ENCODE measurements around the gene GNAQ.

Gene GNAQ

GRCh38 chr9:78005231-78006002 lies 26.2 kb downstream of the GNAQ start:
- H2AFZ ChIP-seq (ENCODE audit: low read depth, low read length) = no peak overlapping the region
- 85% methylated on average over 8 of the region's 9 CpGs for WGBS
- H3K27ac ChIP-seq (ENCODE audit: low read length, poor library complexity, severe bottlenecking) = no peak overlapping the region
- no peak overlapping the region for H3K14ac ChIP-seq (ENCODE audit: low read length in 2 of 2)
- no peak overlapping the region for H3K18ac ChIP-seq (ENCODE audit: low read depth in 1 of 2, low read length in 2 of 2)
- no peak overlapping the region for H2BK15ac ChIP-seq (ENCODE audit: low read depth, poor library complexity, severe bottlenecking)
- H4K8ac ChIP-seq (ENCODE audit: low read length) = no peak overlapping the region
- H3K4me2 ChIP-seq (ENCODE audit: low read length, poor library complexity, severe bottlenecking) = no peak overlapping the region
- H3K27me3 ChIP-seq (ENCODE audit: control insufficient read depth in 1 of 2, insufficient read depth in 1 of 2, low read length in 2 of 2) = no peaks in the 10 kb centered on the region
- peaks cover 27% of the 10 kb centered on the region for H3K79me1 ChIP-seq (replicated peaks; ENCODE audit: low read length, poor library complexity, severe bottlenecking)
- H3K4me1 ChIP-seq (ENCODE audit: control insufficient read depth, insufficient read depth, low read depth, low read length) = peaks cover 6% of the 10 kb centered on the region
- H2BK12ac ChIP-seq (ENCODE audit: low read length in 2 of 2) = no peak overlapping the region
- no peak overlapping the region for H2BK120ac ChIP-seq (ENCODE audit: low read depth, low read length)
- no peak for DNase-seq
- no peaks in the 10 kb centered on the region for H3K9me3 ChIP-seq (ENCODE audit: control insufficient read depth, low read length)
- H3K36me3 ChIP-seq (ENCODE audit: control insufficient read depth in 1 of 2, insufficient read depth in 2 of 2, low read depth in 1 of 2, low read length in 2 of 2) = no peaks in the 10 kb centered on the region
- H3K9ac ChIP-seq (ENCODE audit: low read length) = no peak overlapping the region
- no peak overlapping the region for H3K4ac ChIP-seq (ENCODE audit: low read depth in 1 of 2, low read length in 2 of 2)
- no peak overlapping the region for H3K4me3 ChIP-seq (ENCODE audit: insufficient read depth in 1 of 2, low read depth in 1 of 2, low read length in 2 of 2)
- no peak overlapping the region for H2AK5ac ChIP-seq (ENCODE audit: low read length, severe bottlenecking)
- no peak overlapping the region for H3K23ac ChIP-seq (ENCODE audit: low read length in 2 of 2)
- H2BK5ac ChIP-seq (ENCODE audit: low read depth, low read length, poor library complexity, severe bottlenecking) = no peak overlapping the region
- H4K91ac ChIP-seq (ENCODE audit: low read length) = no peak overlapping the region

DNA sequence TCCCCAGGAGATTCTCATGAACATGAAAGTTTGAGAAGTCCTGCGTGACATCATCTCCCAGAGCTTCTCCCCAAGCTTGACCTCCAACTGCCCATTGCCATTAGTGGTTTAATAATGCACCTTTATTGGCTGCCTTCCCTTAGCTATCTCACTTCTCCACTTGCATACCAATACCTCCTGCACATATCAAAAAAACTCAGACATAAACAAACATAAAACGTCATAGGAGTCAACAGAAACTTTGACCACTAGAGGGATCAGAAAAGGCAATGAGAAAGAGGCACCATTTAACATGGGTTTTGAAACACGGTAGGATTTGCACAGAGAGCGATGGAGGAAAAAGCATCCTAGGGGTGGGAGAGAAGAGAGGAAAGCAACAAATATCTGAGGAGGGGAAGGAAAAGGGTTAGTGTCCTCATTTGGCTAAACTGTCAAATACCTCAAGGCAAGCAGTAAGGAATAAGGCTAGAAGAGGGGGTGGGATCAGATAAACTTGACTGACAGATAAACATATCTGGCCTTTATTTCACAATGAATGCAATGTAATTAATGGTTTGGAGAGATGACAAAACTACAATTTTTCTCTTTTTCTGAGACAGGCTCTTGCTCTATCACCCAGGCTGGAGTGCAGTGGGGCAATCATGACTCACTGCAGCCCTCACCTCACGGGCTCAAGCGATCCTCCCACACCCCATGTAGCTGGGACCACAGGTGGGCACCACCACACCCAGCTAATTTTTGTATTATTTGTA lies 27.0 kb downstream of the GNAQ start:
- Histone ChIP-seq H3K4ac (ENCODE audit: low read depth in 1 of 2, low read length in 2 of 2) (no peak overlapping the region), H3K27ac (ENCODE audit: low read length, poor library complexity, severe bottlenecking) (no peak overlapping the region), H3K79me1 (replicated peaks; ENCODE audit: low read length, poor library complexity, severe bottlenecking) (peaks cover 25% of the 10 kb centered on the region), H4K91ac (ENCODE audit: low read length) (peak overlapping the region; percentile 15), H3K36me3 (ENCODE audit: control insufficient read depth in 1 of 2, insufficient read depth in 2 of 2, low read depth in 1 of 2, low read length in 2 of 2) (no peaks in the 10 kb centered on the region), H3K4me3 (ENCODE audit: insufficient read depth in 1 of 2, low read depth in 1 of 2, low read length in 2 of 2) (no peak overlapping the region), H3K27me3 (ENCODE audit: control insufficient read depth in 1 of 2, insufficient read depth in 1 of 2, low read length in 2 of 2) (no peaks in the 10 kb centered on the region), H2AK5ac (ENCODE audit: low read length, severe bottlenecking) (no peak overlapping the region), H3K18ac (ENCODE audit: low read depth in 1 of 2, low read length in 2 of 2) (no peak overlapping the region), H2BK120ac (ENCODE audit: low read depth, low read length) (no peak overlapping the region), H3K14ac (ENCODE audit: low read length in 2 of 2) (no peak overlapping the region), H3K4me1 (ENCODE audit: control insufficient read depth, insufficient read depth, low read depth, low read length) (peaks cover 6% of the 10 kb centered on the region), H2BK15ac (ENCODE audit: low read depth, poor library complexity, severe bottlenecking) (no peak overlapping the region), H3K23ac (ENCODE audit: low read length in 2 of 2) (no peak overlapping the region), H3K4me2 (ENCODE audit: low read length, poor library complexity, severe bottlenecking) (peak overlapping the region; percentile 11), H3K9me3 (ENCODE audit: control insufficient read depth, low read length) (no peaks in the 10 kb centered on the region), H4K8ac (ENCODE audit: low read length) (no peak overlapping the region), H2AFZ (ENCODE audit: low read depth, low read length) (no peak overlapping the region), H2BK5ac (ENCODE audit: low read depth, low read length, poor library complexity, severe bottlenecking) (no peak overlapping the region), H3K9ac (ENCODE audit: low read length) (no peak overlapping the region), H2BK12ac (ENCODE audit: low read length in 2 of 2) (no peak overlapping the region)
- 73% methylated on average over 4 of the region's 6 CpGs for WGBS
- DNase-seq = no peak

GRCh38 chr9:78003730-78004129 lies 27.9 kb downstream of the GNAQ start:
- H2AFZ ChIP-seq (ENCODE audit: low read depth, low read length) = no peak overlapping the region
- H4K8ac ChIP-seq (ENCODE audit: low read length) = no peak overlapping the region
- no peak overlapping the region for H2BK5ac ChIP-seq (ENCODE audit: low read depth, low read length, poor library complexity, severe bottlenecking)
- no peaks in the 10 kb centered on the region for H3K36me3 ChIP-seq (ENCODE audit: control insufficient read depth in 1 of 2, insufficient read depth in 2 of 2, low read depth in 1 of 2, low read length in 2 of 2)
- no peaks in the 10 kb centered on the region for H3K27me3 ChIP-seq (ENCODE audit: control insufficient read depth in 1 of 2, insufficient read depth in 1 of 2, low read length in 2 of 2)
- no peak overlapping the region for H2BK12ac ChIP-seq (ENCODE audit: low read length in 2 of 2)
- WGBS = 97% methylated on average over 4 of the region's 4 CpGs
- no peak overlapping the region for H2BK15ac ChIP-seq (ENCODE audit: low read depth, poor library complexity, severe bottlenecking)
- no peak overlapping the region for H3K4ac ChIP-seq (ENCODE audit: low read depth in 1 of 2, low read length in 2 of 2)
- no peak overlapping the region for H2AK5ac ChIP-seq (ENCODE audit: low read length, severe bottlenecking)
- H3K27ac ChIP-seq (ENCODE audit: low read length, poor library complexity, severe bottlenecking) = no peak overlapping the region
- peaks cover 25% of the 10 kb centered on the region for H3K79me1 ChIP-seq (replicated peaks; ENCODE audit: low read length, poor library complexity, severe bottlenecking)
- H2BK120ac ChIP-seq (ENCODE audit: low read depth, low read length) = no peak overlapping the region
- H3K4me3 ChIP-seq (ENCODE audit: insufficient read depth in 1 of 2, low read depth in 1 of 2, low read length in 2 of 2) = no peak overlapping the region
- H3K4me1 ChIP-seq (ENCODE audit: control insufficient read depth, insufficient read depth, low read depth, low read length) = peaks cover 6% of the 10 kb centered on the region
- H3K14ac ChIP-seq (ENCODE audit: low read length in 2 of 2) = no peak overlapping the region
- H3K9me3 ChIP-seq (ENCODE audit: control insufficient read depth, low read length) = no peaks in the 10 kb centered on the region
- H4K91ac ChIP-seq (ENCODE audit: low read length) = no peak overlapping the region
- H3K9ac ChIP-seq (ENCODE audit: low read length) = no peak overlapping the region
- DNase-seq = no peak
- no peak overlapping the region for H3K18ac ChIP-seq (ENCODE audit: low read depth in 1 of 2, low read length in 2 of 2)
- H3K4me2 ChIP-seq (ENCODE audit: low read length, poor library complexity, severe bottlenecking) = no peak overlapping the region
- no peak overlapping the region for H3K23ac ChIP-seq (ENCODE audit: low read length in 2 of 2)

DNA sequence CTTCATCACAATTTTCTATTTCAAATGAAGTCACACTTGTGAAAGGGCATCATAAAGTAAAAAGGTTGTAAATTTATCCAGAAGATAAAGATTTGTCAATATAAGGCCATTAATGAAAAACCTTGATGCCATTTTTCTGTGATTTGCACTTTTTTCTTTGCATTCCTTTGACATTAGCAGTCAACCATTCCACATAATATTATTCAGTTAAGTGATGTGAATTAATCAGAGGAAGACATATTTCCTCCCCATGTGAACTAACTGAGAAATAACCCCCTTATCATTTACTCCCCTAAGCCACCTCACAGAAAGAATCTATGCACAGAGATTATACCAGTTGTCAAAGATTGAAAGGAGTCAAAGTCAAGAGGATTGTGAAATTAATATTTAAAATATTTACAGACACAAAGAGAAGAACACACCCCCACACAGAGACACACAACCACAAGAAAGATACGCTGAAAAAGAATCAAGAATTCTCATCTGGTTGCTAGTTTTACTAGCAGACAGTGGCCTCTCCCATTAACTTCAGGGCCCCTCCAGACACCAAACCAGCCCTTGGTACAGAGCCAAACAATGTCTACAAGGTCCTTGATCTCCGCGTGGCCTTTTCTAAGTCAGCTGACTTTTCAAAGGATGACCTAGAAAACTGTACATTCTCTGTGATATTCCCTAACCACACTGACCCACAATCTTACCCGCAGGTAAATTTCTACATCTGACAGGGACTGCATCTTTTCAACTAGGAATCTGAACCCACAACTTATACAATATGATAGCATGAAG lies 29.5 kb downstream of the GNAQ start:
- Histone ChIP-seq H3K27me3 (ENCODE audit: control insufficient read depth in 1 of 2, insufficient read depth in 1 of 2, low read length in 2 of 2) (no peaks in the 10 kb centered on the region), H4K8ac (ENCODE audit: low read length) (no peak overlapping the region), H3K27ac (ENCODE audit: low read length, poor library complexity, severe bottlenecking) (peak overlapping the region; percentile 67), H2AFZ (ENCODE audit: low read depth, low read length) (no peak overlapping the region), H3K36me3 (ENCODE audit: control insufficient read depth in 1 of 2, insufficient read depth in 2 of 2, low read depth in 1 of 2, low read length in 2 of 2) (no peaks in the 10 kb centered on the region), H3K14ac (ENCODE audit: low read length in 2 of 2) (no peak overlapping the region), H3K4me1 (ENCODE audit: control insufficient read depth, insufficient read depth, low read depth, low read length) (peaks cover 14% of the 10 kb centered on the region), H3K4me3 (ENCODE audit: insufficient read depth in 1 of 2, low read depth in 1 of 2, low read length in 2 of 2) (no peak overlapping the region), H3K9me3 (ENCODE audit: control insufficient read depth, low read length) (no peaks in the 10 kb centered on the region), H3K4ac (ENCODE audit: low read depth in 1 of 2, low read length in 2 of 2) (no peak overlapping the region), H2BK15ac (ENCODE audit: low read depth, poor library complexity, severe bottlenecking) (no peak overlapping the region), H3K4me2 (ENCODE audit: low read length, poor library complexity, severe bottlenecking) (no peak overlapping the region), H3K18ac (ENCODE audit: low read depth in 1 of 2, low read length in 2 of 2) (peak overlapping the region in 1 of 2 experiments; percentile 12), H2BK12ac (ENCODE audit: low read length in 2 of 2) (no peak overlapping the region), H2BK5ac (ENCODE audit: low read depth, low read length, poor library complexity, severe bottlenecking) (no peak overlapping the region), H4K91ac (ENCODE audit: low read length) (no peak overlapping the region), H3K23ac (ENCODE audit: low read length in 2 of 2) (no peak overlapping the region), H2AK5ac (ENCODE audit: low read length, severe bottlenecking) (peak overlapping the region; percentile 35), H2BK120ac (ENCODE audit: low read depth, low read length) (no peak overlapping the region), H3K9ac (ENCODE audit: low read length) (peak overlapping the region; percentile 25), H3K79me1 (replicated peaks; ENCODE audit: low read length, poor library complexity, severe bottlenecking) (peaks cover 21% of the 10 kb centered on the region)
- DNase-seq = no peak
- 89% methylated on average over 4 of the region's 4 CpGs for WGBS
